NCI-H345 (cell line): ENCODE results near the gene BPIFB3.
"Not testable (repeated sequence)": the region's sequence is repeated elsewhere in the genome, so short reads cannot be mapped to it uniquely, and the experiment has no call there.

Experiments used
- DNase-seq: peaks from one replicate; lab custom pipeline; 2025; lab: John Stamatoyannopoulos, UW

The BPIFB3 gene

DNA sequence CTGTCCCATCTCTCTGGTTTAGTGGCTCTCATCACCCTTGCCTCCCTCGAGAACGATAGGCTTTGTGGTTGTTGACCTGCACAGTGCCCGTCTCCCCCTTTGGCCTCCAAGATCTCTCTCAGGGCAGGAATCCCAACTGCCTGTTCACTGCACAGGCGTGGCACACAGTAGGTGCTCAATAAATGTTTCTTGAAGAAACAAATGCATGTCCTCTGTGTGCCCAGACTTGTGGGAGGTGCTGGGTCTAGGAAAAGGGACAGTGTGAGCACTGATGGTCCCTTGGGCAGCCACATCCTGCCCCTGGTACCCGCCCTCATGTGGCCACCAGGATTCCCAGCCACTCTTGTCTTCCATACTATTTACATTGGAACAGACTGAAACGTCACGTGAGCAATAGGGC is 24.8 kb upstream of the BPIFB3 start:
- DNase-seq: no peak

DNA sequence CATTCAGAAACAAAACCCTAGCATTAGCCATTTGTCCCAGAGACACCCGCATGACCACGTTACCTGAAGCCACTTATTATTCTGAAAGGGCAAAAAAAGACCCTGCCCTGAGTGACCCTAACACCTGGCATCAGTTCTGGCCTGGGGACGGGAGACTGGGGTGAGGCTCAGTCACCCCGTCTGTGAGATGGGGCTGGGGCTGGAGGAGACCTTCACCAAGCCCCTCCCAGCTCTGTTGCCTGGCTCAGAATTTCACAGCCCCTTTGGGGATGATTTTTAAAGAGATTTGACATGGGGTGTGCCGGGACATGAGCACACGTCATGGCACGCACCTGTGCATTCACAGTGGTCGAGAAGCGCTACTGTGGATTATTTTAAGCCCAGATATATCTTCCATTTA is 23.6 kb upstream of the BPIFB3 start:
- DNase-seq: no peak

DNA sequence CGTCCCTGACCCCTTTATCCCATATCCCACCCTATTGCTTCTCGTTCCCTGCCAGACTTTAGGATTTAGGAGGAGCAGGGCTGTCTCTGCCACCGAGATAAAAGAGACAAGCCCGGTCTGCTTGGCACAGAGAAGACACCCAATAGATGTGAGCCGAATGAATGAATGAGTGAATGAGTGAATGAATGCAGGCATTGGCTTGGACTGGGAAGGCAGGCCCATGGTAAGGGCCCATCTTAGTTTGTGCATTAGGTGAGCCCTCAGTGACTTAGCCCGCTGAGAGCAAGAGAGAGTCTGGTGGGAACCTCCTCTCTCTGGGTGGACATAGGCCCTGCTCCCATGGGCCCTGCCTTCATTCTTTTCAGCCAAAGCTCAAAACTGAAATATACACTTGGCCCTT is 23.1 kb upstream of the BPIFB3 start:
- no peak for DNase-seq

DNA sequence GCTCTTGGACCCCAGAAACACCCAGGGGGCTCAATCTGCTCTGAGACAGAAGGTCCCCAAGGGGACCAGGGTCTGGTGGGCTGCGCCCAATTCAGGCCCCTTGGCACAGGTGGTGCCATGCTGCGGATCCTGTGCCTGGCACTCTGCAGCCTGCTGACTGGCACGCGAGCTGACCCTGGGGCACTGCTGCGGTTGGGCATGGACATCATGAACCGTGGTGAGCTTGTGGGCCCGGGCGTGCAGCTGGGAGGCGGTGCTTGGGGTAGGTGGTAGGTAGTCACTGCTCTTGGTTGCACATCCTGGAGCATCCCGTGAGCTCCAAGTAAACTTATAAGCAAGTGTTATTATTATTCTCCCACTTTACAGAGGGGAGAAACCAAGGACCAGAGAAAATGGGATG is 22.2 kb upstream of the BPIFB3 start, which contains the start of gene BPIFB6:
Gene BPIFB6 (plus strand): TSS at position 118 of the 400 bp plus-strand sequence. CDS start 0 bp downstream, at position 118.
- DNase-seq: no peak

DNA sequence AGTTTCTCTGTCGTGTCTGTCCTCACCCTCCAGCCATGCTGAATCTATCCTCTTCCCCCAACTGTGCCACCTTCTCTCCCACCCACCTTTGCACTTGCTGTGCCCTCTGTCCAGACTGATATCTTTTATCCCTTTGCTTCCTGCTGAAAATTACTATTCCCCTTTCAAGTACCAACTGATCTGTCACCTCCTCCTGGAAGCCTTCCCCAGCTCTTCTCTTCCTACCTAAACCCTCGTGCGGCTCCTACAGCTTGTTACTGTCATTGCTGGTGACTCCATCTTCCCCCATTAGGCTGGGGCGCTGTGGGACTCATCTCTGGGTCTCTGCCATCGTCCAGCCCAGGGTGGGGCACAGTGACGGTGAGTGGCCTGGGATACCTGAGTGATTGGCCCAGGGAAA is 21.1 kb upstream of the BPIFB3 start:
- no peak for DNase-seq

DNA sequence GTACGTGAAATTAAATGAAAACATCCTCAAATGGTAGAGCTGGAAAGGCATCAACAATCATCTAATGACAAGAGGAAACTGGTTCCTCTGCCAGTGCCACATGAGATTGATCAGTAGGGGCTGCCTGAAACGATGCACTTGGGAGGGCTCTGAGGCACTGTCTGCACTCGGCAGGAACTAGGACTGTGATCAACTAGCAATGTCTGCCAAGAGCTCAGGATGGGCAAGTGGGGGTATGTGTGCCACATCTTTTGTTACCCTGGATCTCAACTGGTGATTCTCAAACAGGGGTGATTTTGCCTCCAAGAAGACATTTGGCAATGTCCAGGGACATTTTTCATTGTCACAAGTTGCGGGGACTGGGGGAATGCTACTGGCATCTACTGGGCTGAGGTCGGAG is 20.3 kb upstream of the BPIFB3 start:
- no peak for DNase-seq

DNA sequence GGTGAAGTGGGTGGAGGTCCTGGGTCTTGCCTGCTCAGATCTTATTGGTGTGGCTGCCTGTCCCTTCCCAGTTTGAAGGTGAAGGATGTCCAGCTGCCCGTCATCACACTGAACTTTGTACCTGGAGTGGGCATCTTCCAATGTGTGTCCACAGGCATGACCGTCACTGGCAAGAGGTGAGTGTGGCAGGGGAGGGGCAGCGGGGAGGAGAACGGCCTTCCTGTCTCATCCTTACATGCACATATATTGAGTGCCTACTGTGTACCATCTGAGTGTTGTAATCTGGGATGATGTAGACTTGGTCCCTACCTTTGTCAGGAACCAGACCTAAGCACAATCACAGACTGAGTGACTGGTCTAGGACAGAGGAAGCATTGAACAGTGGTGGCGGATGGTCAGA is 19.6 kb upstream of the BPIFB3 start:
- no peak for DNase-seq

DNA sequence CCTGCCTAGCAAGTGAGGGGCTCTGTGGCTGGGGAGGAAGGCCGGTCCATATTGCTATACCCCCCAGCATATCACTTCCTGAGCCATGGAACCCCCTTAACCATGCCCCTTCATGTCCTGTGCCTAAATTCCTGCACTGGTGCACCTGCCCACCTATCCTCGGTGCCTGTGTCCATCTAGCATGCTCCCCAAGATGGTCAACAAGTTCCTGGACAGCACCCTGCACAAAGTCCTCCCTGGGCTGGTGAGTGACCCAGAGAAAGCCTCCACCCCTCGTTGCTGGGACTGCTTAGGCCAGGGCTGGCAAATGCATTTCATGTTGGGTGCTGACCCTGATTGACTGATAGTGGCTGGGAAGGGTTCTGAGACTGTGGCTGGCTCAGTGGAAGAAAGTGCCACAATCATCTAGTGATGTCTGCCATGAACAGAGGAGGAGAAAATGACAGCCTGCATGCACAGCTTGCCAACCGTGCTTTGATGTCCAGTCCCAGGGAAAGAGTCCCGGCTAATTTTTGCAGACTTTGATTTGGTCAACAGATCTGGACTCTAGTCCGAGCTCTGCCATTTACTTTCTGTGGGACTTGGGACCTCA is 18.7 kb upstream of the BPIFB3 start:
- DNase-seq: no peak

DNA sequence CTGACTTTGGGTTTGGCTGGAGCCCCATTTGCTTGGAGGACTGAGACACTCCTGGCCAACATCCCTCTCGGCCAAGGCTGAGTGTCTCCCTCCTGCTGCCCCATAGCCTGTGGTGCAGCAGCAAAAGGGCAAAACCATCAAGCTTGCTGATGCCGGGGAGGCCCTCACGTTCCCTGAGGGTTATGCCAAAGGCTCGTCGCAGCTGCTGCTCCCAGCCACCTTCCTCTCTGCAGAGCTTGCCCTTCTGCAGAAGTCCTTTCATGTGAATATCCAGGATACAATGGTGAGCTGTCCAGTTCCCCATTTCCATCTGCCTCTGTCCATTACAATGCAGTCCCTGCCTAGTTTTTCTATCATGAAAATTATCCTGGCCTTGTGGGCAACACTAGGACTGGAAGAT is 16.2 kb upstream of the BPIFB3 start:
- DNase-seq: no peak

DNA sequence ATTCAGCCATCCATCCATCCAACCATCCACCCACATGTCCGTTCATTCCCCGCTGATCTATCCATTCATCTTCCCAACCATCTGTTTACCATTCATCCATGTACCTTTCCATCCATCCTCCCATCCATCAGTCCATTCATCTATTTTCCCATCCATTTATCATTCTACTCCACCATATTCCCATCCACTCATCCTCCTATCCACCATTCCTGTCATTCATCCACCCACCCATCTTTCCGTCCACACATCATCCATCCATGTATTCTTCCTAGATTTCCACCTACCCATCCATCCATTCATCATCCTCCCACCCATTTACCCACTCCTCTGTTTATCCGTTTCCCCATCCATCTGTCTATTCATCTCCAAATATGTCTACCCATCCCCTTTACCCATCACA is 15.5 kb upstream of the BPIFB3 start:
- DNase-seq: no peak

DNA sequence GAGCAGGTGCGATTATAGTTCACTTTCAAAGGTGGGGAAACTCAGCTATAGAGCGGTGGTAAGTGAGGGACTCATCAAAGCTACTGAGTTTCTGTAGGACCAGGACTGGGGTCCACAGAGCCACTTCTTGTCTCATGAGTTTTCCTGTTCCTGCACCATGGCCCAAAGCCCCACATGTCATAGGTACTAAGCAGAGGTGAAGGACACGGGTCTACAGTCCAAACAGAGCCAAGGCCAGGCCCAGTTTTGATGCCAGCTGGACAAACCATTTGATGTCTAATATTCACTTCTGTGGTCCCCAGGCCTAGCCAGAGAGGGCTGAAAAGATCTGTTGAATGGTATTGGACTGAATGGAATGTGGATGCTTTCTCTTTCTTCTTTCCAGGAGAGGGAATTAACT is 11.3 kb upstream of the BPIFB3 start:
- no peak for DNase-seq

DNA sequence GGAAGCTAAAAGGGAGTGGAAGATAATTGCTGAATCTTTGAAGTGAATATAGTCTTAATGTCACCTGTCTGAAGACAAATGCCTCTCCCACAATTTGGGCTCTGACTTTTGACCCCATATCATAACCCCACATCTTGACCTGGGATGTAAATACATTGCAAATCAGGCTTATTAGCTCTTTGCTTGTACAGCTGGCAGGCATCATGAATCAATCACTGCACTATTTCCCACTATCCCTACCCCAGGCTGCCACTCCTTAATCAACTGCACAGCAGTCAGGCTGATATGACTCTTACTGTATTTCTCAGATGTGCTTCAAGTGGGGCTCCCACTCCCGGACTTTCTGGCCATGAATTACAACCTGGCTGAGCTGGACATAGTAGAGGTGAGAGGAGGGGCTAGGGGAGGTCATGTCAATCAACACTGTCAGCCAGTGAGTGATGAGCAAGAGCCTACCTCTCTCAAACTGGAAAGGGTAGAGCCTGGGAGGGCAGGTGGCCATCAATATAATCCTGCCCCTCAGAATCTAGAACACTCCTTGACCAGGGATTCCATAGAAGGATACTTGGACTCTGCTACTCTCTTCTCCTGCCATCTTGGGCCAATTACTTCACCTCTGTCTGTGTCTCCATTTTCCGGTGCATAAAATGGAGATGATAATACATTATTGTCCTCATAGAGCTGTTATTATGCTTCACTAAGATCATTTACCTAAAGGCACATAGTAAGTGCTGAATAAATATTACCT is 10.5 kb upstream of the BPIFB3 start:
- no peak for DNase-seq

DNA sequence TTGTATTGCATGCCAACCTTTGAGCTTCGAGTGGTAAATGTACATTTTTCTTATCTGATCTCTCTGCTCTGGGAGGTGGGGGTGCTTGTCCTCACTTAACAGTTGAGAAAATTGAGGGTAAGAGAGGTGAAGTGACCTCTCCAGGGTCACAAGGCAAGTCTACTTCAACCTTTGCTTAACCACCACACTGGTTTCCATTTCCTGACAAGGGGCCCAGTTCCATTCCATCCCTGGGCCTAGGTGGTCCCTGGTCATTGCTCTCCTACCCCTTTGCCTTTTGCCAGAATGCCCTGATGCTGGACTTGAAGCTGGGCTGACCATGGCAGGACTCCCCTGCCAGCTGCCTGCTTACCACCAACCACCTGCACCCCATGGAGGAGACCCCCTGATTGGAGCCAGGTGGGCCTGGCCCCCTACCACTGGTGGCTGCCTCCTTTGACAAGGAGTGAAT is 9.9 kb upstream of the BPIFB3 start:
- DNase-seq: no peak

DNA sequence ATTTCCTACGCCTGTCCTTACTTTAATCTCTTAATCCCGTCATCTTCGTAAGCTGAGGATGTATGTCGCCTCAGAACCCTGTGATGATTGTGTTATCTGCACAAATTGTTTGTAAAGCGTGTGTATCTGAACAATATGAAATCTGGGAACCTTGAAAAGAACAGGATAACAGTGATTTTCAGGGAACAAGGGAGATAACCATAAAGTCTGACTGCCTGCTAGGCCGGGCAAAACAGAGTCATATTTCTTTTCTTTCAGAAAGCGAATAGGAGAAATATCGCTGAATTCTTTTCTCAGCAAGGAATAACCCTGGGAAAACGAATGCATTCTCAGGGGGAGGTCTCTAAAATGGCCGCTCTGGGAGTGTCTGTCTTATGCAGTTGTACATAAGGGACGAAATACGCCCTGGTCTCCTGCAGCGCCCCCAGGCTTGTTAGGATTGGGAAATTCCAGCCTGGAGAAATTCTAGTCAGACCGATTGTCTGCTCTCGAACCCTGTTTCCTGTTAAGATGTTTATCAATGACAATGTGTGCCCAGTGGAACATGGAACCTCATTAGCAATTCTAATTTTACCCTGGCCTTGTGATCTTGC is 8.5 kb upstream of the BPIFB3 start:
- not testable (repeated sequence) for DNase-seq

DNA sequence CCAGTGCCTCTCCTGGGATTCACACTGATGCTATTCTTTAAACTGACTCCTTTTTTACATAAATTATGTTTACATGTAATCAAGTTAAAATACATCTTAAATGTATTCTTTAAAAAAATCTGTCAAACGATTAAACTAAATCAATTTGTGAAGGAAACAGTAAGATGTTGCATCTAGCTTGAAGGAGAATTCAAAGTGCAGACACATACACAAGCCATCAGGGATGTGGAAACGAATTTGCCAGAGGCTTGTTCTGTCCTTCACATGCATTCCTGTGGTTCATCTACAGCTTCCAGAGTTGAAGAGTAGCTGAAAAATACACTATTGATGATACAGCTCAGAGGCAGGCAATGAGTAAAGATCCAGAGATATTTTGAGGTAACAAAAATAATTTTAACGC is 7.3 kb upstream of the BPIFB3 start:
- DNase-seq: no peak

DNA sequence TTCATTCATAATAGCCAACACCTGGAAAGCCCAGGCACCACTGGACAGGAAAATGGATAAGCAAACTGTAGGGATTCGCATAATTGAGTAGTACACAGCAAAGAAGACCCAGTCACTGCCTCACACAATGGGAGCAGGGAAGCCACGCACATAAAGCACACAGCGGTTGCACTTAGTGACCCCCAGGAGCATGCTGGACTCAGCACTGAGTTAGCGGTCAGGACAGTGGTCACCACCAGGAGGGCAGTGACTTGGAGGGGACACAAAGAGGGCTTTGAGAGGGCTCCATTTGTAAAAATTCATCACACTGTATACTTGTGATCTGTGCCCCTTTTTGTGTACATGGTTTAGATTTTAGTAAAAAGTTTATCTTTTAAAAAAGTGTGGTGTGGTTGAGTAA is 2.4 kb upstream of the BPIFB3 start:
- DNase-seq: no peak

DNA sequence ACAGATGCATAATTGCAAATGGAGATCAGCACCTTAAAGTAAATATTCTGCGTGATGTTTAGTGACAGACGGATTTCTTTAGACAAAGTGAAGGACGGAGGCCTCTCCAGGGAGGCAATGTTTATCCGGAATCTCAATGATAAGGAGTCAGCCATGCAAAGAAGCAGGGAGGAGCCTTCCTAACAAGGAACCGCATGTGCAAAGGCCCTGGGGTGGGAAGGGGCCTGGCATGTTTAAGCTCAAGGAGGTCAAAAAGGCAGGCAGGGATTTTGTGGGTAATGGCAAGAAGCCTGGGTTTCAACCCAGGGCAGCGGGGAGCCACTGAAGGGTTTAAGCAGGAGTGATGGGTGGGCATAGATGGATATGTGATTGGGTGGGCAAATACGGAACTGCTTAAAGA is 678 bp downstream of the BPIFB3 start:
- no peak for DNase-seq

DNA sequence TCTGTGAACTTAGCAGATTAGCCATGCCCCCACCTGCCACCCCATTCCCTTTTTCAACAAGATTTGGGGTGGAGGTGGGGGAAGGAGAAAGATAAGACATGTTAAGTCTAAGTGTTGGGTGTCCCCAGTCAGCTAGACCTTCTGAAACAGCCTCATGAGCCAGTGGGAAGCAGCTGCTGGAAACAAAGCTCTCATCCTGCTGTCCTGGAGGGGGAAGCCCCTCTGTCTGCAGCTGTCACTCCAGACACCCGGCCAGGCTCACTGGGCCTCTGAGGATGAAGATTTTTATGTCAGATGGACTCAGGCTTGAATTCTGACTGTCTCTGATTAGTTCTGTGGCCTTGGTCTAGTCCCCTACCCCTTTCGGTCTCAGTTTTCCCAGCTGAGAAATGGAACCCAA is 1.1 kb downstream of the BPIFB3 start:
- DNase-seq: no peak

DNA sequence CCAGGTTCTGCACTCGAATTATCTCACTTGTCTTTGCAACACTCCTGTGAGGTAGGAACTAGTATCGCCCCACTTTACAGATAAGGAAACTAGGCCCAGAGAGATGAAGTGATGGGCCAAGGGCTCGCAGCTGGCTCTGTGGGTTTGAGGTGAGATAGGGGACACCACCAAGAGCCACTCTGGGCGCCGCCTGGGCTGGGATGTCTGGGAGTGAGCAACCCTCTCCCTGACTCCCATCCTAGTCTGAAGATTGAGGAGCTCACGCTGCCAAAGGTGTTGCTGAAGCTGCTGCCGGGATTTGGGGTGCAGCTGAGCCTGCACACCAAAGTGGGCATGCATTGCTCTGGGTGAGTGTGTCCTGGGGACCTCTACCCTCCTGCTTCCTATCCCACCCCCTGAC is 5.4 kb downstream of the BPIFB3 start:
- DNase-seq: no peak

DNA sequence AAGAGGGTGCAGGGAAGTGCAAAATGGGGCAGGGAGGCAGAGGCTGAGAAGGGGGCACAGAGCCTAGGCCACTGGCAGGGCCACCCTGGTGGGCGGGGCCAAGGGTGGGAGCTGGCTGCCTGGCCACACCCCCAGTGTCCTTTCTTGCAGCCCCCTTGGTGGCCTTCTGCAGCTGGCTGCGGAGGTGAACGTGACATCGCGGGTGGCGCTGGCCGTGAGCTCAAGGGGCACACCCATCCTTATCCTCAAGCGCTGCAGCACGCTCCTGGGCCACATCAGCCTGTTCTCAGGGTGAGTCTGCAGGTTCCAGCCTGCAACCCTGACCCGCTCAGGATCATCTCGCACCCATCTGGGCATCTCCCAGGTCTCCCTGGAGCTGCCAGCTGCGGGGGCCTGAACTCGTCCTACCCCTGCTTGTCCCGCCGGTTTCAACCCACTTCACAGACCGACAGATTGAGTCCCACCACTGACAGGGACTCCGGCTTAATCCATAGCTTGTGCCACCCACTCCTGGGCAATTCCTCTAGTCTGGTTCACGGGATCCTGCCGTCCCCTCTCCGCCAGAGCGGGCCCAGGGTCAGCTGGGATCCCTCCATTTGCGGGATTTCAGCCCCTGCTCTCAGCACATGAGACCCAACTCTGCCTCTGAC is 6.2 kb downstream of the BPIFB3 start:
- no peak for DNase-seq

DNA sequence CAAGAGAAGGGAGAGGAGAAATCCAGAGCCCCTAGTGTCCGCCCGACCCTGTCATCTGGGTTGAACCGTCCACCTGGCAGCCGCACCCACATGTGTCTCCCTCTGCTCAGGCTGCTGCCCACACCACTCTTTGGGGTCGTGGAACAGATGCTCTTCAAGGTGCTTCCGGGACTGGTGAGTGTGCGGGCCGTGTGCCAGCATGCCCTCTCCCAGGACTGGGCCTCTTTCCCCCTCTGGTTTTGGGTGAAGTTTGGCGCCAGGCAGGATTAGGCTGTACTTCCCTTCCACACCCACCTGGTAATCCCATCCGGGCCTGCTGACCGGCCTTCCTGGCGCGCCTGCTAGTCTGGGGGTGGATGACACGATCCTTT is 7.9 kb downstream of the BPIFB3 start:
- DNase-seq: no peak

DNA sequence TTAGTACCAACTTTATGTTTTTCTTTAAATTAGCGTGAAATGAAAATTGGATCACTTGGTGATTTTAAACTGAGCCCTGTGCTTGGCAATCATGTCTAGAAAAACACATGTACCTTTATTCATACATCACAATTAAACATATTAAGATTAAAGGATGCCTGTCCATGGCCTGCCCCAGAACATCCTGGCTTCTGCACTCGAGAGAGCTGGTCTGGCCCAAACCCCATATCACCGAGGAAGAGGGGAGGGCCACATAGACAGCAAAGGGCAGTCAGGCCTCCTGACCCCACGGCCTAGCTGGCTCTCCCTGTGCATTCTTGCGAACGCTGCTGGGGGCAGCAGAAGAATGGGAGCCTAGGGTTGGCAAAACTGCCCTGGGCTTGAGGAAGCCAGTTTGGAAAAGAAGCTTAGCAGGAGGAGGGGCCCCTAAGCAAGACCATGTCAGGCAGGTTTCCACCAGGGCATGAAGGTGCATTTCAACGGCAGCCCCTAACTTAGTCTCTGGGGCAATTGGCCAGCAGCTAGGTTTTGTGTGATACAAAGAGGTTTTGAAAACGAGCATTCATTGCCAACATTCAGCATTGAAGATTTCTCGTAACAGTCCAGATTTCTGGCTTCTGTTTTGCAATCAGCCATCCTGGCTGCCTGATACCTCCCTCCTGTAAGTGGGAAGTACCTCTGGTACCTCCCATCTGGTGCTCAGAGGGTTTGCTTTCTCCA is 8.6 kb downstream of the BPIFB3 start:
- DNase-seq: no peak

DNA sequence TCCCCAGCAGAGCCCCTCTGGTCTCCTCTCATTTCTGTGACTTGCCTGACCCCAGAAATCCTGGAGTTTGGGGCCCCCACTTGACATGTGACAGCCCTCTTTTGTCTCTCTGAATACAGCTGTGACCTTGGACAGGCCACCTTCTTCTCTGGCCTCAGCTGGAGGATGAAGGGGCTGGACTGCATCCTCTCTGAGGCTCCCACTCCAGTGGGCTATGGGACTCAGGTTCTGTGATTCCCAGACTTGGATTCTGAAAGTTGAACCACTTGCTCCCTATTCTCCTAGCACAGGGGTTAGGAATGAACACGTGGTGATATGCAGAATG is 9.1 kb downstream of the BPIFB3 start:
- no peak for DNase-seq
